ENCODE results near the gene CAPZB.
A peak's percentile ranks its signal among the peaks of the same experiment; 100 is the strongest.

DNA sequence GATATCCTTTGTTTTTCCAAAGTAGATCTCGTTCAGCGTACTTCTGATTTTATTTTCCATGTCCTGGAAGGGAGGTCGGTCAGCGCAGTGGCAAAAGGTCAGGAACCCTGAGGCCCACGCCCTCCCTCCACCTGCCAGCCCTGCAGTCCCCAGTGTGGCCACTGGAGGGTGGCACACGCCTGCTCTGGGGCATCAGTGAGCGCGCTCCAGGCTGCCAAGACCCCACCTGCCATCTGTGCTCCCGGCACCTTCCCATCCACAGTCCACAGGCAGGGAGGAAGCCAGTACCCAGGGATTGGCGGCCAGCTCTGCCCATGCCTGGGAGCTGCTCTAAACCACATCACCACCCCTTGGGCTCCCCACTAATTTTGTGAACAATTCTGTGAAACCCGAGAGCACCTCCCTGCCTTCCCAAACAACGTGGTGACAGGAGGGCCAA is 140.9 kb downstream of the CAPZB start:
- TF ChIP-seq POLR2A (IDR thresholded peaks at IDR 0.05) = no peak
- peak; percentile 80 to 94 (median 85) for TF ChIP-seq CTCF (IDR thresholded peaks at IDR 0.05)
- peak in 1 of 2 donors; percentile 57 for TF ChIP-seq EP300 (IDR thresholded peaks at IDR 0.05)
